Kidney epithelial cell (primary cell): ENCODE data around the gene MYH7B. TPM values are rescaled to one million over a fixed set of nuclear protein-coding genes. Genes with fewer than 3 reads are reported as not detected.

Source experiments
- DNase-seq: peaks from one replicate; pipeline ENCODE4 v3.0.0-alpha.2; 2010; ENCODE audit warnings: low read depth
- H3K27me3 ChIP-seq: 2 replicates; pipeline ENCODE4 v1.6.0; 2011; ENCODE audit warnings: low read length; ENCODE audit not compliant: control insufficient read depth, insufficient read depth
- H3K36me3 ChIP-seq: 2 replicates; pipeline ENCODE4 v1.5.1; 2011; ENCODE audit warnings: low read length; ENCODE audit not compliant: control insufficient read depth, insufficient read depth
- H3K4me3 ChIP-seq: 2 replicates; pipeline ENCODE4 v1.5.1; 2011; ENCODE audit warnings: low read depth, mild to moderate bottlenecking, control low read depth, low read length
- total RNA-seq: library from RNA; depleted of rRNA; stranded (reverse); fragments of >200 nt; gene quantifications from 2 replicates; pipeline ENCODE4 v1.2.3, GENCODE V29; 2015
- TF ChIP-seq, protein P1 (sequence below): IDR thresholded peaks from 2 replicates; pipeline ENCODE4 v1.5.1; 2011; ENCODE audit warnings: mild to moderate bottlenecking, moderate library complexity, low read length, control low read depth, inconsistent platforms; ENCODE audit not compliant: insufficient read depth, poor library complexity, severe bottlenecking

The MYH7B gene
- total RNA-seq, 1 donor from 2014 or later, result 0.04 TPM

GRCh38 chr20:34940081-34940481 is 15.6 kb upstream of the MYH7B start:
- no peak overlapping the region for H3K4me3 ChIP-seq
- no peaks in the 10 kb centered on the region for H3K27me3 ChIP-seq
- TF ChIP-seq, protein P1, sequence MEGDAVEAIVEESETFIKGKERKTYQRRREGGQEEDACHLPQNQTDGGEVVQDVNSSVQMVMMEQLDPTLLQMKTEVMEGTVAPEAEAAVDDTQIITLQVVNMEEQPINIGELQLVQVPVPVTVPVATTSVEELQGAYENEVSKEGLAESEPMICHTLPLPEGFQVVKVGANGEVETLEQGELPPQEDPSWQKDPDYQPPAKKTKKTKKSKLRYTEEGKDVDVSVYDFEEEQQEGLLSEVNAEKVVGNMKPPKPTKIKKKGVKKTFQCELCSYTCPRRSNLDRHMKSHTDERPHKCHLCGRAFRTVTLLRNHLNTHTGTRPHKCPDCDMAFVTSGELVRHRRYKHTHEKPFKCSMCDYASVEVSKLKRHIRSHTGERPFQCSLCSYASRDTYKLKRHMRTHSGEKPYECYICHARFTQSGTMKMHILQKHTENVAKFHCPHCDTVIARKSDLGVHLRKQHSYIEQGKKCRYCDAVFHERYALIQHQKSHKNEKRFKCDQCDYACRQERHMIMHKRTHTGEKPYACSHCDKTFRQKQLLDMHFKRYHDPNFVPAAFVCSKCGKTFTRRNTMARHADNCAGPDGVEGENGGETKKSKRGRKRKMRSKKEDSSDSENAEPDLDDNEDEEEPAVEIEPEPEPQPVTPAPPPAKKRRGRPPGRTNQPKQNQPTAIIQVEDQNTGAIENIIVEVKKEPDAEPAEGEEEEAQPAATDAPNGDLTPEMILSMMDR, result no peak
- no peak for DNase-seq
- peaks cover 2% of the 10 kb centered on the region for H3K36me3 ChIP-seq

- TF ChIP-seq, protein P1, result no peak
- DNase-seq, result no peak
- no peak overlapping the region for H3K4me3 ChIP-seq
- H3K27me3 ChIP-seq, result no peaks in the 10 kb centered on the region
- peaks cover 2% of the 10 kb centered on the region for H3K36me3 ChIP-seq
These were observed 14.4 kb upstream of the MYH7B start for GRCh38 chr20:34941226-34941625.

GRCh38 chr20:34942301-34942700 is 13.4 kb upstream of the MYH7B start:
- TF ChIP-seq, protein P1, result no peak
- DNase-seq, result no peak
- Histone ChIP-seq H3K27me3 (no peaks in the 10 kb centered on the region), H3K4me3 (no peak overlapping the region), H3K36me3 (peaks cover 2% of the 10 kb centered on the region)

DNA sequence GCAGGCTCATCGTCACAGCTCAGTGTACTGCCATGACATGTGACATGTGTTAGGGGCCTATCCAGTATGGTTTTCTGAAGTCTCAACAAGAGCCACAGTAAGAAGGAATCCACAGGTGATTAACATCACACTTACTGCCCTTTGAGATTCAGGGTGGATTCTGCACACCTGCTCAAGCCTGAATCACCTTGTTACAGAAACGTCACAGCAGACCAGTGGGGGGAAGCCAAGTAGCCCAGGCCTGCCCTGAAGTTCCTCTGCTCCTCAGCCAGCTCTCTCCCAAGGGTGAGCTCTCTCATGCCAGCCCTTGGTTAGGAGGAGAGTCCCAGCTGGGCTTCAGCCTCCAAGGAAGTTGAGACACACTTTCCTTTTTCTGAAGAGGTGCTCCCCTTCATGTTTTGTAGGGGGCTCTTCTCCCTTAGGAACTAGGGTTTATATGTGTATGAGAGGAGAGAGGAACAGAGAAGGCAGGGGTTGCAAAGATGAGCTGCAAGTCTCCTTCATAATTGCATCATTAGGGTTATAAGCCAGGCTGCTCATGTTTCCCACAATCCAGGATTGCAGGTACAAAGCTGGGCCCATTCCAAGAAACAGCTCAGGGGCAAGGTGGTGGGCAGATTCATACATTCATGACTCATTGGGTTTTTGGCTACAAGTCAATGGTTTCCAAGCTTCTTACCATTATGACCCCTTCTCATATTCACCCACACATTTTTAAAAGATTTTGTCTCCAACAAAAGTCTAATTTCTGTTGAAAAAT is 11.7 kb upstream of the MYH7B start:
- Histone ChIP-seq H3K36me3 (peaks cover 1% of the 10 kb centered on the region), H3K27me3 (no peaks in the 10 kb centered on the region), H3K4me3 (no peak overlapping the region)
- TF ChIP-seq, protein P1, result no peak
- no peak for DNase-seq

- H3K4me3 ChIP-seq, result no peak overlapping the region
- peaks cover 1% of the 10 kb centered on the region for H3K36me3 ChIP-seq
- DNase-seq, result no peak
- no peaks in the 10 kb centered on the region for H3K27me3 ChIP-seq
- TF ChIP-seq, protein P1, result no peak
These were observed 10.2 kb upstream of the MYH7B start for GRCh38 chr20:34945315-34946077.

DNA sequence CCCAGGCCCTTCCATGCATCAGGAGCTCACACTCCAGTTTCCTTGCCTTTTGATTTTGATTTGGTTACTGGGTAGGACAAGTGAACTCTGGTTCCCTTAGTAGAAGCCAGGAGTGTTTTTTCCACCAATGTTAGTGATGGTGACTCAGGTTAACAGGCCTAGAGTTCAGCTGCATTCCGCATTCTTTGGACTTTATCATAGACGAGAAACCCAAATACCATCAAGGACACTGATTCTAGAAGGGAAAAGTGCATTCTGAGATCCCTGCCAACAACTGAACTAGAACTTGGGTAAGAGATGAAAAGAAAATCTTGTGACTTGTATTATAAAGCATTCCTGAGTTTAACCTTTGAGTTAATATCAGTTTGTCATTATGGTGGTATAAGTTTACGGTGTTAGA is 9.0 kb upstream of the MYH7B start:
- Histone ChIP-seq H3K27me3 (no peaks in the 10 kb centered on the region), H3K36me3 (peaks cover 1% of the 10 kb centered on the region), H3K4me3 (no peak overlapping the region)
- no peak for DNase-seq
- TF ChIP-seq, protein P1, result no peak
